GM18499 (cell line): ENCODE results near the gene ING5.
"Not testable (repeated sequence)": the region's sequence is repeated elsewhere in the genome, so short reads cannot be mapped to it uniquely, and the experiment has no call there.

ENCODE experiments used
- ATAC-seq: cut with Tn5 transposase; IDR thresholded peaks from one replicate; pipeline ENCODE4 v1.9.1; 2021; ENCODE audit warnings: moderate number of reproducible peaks; ENCODE audit not compliant: insufficient read depth, unreplicated experiment

The ING5 gene

DNA sequence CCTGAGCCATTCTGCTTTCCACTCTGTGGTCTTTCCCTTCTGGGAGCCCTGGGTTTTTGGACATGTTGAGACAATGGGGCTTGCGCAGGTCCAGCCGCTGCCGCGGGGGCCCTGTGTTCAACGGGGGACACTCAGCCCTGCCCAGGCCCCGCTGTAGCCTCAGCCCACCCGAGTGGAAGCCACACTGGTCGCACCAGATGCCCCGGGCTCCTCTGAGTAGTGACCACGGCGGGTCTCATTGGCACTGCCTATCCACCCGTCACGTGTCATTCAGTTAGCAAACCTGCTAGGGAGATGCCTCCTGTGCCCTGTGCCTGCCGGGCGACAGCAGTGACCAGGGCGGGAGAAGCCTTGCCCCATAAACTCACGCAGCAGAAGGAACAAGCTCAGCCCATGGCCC lies 51.7 kb downstream of the ING5 start:
- no peak for ATAC-seq

- no peak for ATAC-seq
These were observed 52.2 kb downstream of the ING5 start for GRCh38 chr2:241754042-241754441.

- ATAC-seq = no peak
These were observed 53.3 kb downstream of the ING5 start for GRCh38 chr2:241755166-241755565.

GRCh38 chr2:241755777-241756176 lies 53.9 kb downstream of the ING5 start:
- no peak for ATAC-seq

GRCh38 chr2:241759067-241759807 lies 57.4 kb downstream of the ING5 start:
- no peak for ATAC-seq

GRCh38 chr2:241759893-241760292 lies 58.1 kb downstream of the ING5 start:
- ATAC-seq = not testable (repeated sequence)

DNA sequence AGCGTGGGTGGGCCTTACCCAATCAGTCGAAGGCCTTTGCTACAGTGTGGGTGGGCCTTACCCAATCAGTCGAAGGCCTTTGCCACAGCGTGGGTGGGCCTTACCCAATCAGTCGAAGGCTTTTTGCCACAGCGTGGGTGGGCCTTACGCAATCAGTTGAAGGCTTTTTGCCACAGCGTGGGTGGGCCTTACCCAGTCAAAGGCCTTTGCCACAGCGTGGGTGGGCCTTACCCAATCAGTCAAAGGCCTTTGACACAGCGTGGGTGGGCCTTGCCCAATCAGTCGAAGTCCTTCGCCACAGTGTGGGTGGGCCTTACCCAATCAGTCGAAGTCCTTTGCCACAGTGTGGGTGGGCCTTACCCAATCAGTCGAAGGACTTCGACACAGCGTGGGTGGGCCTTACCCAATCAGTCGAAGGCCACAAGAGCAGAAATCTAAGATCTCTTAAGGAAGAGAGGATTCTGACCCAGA lies 58.5 kb downstream of the ING5 start:
- ATAC-seq = no peak

- no peak for ATAC-seq
These were observed 60.6 kb downstream of the ING5 start for GRCh38 chr2:241762321-241762932.

GRCh38 chr2:241762933-241763369 lies 61.1 kb downstream of the ING5 start:
- no peak for ATAC-seq

- no peak for ATAC-seq
These were observed 61.9 kb downstream of the ING5 start for GRCh38 chr2:241763551-241764274.

GRCh38 chr2:241764275-241765241 lies 62.7 kb downstream of the ING5 start:
- no peak for ATAC-seq

DNA sequence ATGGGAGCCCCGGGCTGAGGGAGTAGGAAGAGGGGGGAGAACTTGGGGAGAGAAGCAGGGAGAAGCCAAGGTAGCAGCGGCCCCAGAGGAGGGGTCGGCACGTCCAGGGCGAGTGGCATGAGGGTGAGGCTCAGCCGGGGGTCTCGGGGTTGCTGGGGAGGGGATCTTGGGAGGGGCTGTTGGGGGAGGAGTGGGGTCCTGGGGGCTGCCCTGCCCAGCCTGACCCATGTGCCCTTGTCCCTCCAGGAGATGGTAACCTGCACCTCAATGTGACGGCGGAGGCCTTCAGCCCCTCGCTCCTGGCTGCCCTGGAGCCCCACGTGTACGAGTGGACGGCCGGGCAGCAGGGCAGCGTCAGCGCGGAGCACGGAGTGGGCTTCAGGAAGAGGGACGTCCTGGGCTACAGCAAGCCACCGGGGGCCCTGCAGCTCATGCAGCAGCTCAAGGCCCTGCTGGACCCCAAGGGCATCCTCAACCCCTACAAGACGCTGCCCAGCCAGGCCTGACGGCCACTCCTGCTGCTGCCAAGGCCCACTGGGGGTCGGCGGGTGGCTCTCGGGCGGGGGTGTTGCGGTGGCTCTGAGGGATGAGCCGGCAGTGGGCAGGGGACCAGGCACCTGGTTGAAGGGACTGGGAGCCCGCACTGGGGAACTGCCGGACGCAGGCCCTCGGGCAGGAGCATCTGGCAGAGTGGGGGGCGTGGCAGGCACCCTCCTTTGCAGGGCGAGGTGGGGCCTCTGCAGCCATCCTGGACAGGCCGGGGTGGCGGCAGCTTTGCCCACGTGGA lies 65.8 kb downstream of the ING5 start:
- ATAC-seq = no peak

DNA sequence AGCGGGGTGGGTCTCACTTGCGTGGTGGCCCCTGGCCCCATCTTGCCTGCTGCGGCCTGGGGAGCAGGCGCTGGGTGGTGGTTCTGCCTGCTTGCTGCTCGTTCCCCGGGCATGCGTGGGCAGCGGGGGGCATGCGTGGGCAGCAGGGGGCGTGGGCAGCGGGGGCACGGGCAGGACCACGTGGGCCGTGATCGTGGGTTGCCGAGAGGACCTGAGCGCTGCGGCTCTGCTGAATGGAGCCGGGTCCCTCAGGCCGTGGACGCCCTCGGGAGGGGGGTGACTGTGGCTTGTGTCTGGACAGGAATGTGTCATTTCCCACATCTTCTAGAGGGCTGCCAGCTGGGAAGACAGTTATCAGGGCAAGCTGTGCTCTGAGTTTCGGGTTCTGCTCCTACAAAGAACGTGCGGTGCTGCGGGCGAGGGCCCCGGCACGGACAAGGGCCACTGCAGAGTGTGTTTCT lies 66.4 kb downstream of the ING5 start:
- no peak for ATAC-seq

GRCh38 chr2:241768850-241769249 lies 67.0 kb downstream of the ING5 start:
- ATAC-seq = no peak

- ATAC-seq = no peak
These were observed 68.0 kb downstream of the ING5 start for GRCh38 chr2:241769819-241770184.

DNA sequence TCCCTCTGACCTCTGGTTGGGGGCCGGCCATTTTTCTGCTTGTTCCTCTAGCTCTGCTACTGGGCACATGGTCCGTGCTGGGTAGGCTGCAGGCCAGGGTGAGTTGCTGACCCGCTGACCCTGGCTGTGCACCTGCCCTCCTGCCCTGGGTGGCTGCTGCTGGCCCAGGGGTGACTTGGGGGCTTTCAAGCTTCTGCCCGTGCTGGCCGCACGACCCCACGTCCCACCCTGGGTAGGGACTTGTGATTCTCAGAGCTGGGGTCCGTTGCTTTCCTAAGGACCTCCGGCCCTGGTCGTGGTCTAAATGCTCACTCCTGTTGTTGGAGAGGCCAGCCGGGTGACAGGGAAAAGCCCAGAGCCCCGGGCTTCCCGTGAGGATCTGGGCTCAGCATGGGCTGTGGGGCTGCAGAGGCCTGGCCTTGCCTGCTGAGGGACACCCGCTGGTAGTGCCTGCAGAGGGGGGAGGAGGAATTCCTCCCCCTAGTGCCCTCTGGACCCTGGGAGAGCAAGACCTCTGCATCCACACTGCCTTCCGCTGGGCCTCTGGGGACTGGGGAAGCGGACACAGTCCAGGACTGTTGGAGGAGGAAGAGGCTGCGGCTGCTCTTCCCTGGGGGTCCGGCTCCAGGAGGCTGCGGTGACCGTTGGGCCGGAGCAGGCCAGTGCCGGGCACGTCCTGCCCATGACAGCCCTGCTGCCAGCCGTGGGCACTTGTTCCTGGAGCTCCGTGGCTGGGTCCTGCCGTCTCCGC lies 68.5 kb downstream of the ING5 start:
- ATAC-seq = no peak

GRCh38 chr2:241770936-241771285 lies 69.1 kb downstream of the ING5 start:
- ATAC-seq = no peak

- no peak for ATAC-seq
These were observed 69.6 kb downstream of the ING5 start for GRCh38 chr2:241771286-241772062.
